IMR-90 (cell line): ENCODE results near the gene METTL15.

Source experiments
- CEBPB ChIP-seq: IDR thresholded peaks from 2 replicates; pipeline ENCODE4 v1.6.1; 2012; ENCODE audit warnings: low read depth, low read length, improper control_type of control experiment
- MAFK ChIP-seq: IDR thresholded peaks from 2 replicates; pipeline ENCODE4 v1.6.1; 2012; ENCODE audit warnings: low read depth, low read length, improper control_type of control experiment
- MAZ ChIP-seq: IDR thresholded peaks from 2 replicates; pipeline ENCODE4 v1.6.1; 2012; ENCODE audit warnings: low read depth, mild to moderate bottlenecking, low read length, improper control_type of control experiment, moderate library complexity, borderline replicate concordance
- POLR2A ChIP-seq: IDR thresholded peaks from 2 replicates; pipeline ENCODE4 v1.6.1; 2012; ENCODE audit warnings: mild to moderate bottlenecking, low read depth, low read length
- RAD21 ChIP-seq: IDR thresholded peaks from 2 replicates; pipeline ENCODE4 v1.6.1; 2012; ENCODE audit warnings: low read length, improper control_type of control experiment
- RFX5 ChIP-seq: IDR thresholded peaks from 2 replicates; pipeline ENCODE4 v1.8.0; 2012; ENCODE audit warnings: low read depth, mild to moderate bottlenecking, low read length, moderate library complexity
- SMC3 ChIP-seq: fragments of 150-350 bp; IDR thresholded peaks from 2 replicates; pipeline ENCODE4 v1.6.1; 2016; ENCODE audit warnings: low read depth, mild to moderate bottlenecking, antibody characterized with exemption, low read length, moderate library complexity
- TF ChIP-seq, protein P1 (sequence below): conservative IDR thresholded peaks from 2 replicates; pipeline ENCODE4 v1.5.1; 2012; ENCODE audit warnings: mild to moderate bottlenecking, low read depth, low read length, improper control_type of control experiment

DNA sequence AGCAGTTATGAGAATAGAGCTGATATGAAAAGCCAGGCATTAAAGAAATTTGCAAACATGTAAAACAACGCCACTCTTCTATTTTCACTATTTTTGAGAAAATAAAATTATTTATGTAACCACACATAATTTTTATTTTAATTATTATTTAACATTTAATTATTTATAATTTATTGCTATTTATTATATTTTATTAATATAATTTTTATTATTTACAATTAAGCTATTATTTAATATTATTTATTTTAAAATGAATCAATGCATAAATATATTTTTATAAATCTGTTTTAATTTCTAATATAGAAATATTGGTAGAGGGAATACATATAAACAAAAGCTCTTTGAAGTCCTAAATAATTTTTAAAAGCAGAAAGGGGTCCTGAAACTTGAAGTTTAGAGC lies 36.9 kb upstream of the METTL15 start:
- TF ChIP-seq POLR2A (no peak), RFX5 (no peak), MAFK (no peak), CEBPB (no peak), MAZ (no peak), RAD21 (no peak), SMC3 (no peak)
- TF ChIP-seq, protein P1, sequence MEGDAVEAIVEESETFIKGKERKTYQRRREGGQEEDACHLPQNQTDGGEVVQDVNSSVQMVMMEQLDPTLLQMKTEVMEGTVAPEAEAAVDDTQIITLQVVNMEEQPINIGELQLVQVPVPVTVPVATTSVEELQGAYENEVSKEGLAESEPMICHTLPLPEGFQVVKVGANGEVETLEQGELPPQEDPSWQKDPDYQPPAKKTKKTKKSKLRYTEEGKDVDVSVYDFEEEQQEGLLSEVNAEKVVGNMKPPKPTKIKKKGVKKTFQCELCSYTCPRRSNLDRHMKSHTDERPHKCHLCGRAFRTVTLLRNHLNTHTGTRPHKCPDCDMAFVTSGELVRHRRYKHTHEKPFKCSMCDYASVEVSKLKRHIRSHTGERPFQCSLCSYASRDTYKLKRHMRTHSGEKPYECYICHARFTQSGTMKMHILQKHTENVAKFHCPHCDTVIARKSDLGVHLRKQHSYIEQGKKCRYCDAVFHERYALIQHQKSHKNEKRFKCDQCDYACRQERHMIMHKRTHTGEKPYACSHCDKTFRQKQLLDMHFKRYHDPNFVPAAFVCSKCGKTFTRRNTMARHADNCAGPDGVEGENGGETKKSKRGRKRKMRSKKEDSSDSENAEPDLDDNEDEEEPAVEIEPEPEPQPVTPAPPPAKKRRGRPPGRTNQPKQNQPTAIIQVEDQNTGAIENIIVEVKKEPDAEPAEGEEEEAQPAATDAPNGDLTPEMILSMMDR = no peak
